Measurements from ENCODE around the gene NXPH4. TPM values are rescaled to one million over a fixed set of nuclear protein-coding genes. Genes with fewer than 3 reads are reported as not detected.

Gene NXPH4
- total RNA-seq, 1 experiment from 2014 or later: 20.0 TPM

DNA sequence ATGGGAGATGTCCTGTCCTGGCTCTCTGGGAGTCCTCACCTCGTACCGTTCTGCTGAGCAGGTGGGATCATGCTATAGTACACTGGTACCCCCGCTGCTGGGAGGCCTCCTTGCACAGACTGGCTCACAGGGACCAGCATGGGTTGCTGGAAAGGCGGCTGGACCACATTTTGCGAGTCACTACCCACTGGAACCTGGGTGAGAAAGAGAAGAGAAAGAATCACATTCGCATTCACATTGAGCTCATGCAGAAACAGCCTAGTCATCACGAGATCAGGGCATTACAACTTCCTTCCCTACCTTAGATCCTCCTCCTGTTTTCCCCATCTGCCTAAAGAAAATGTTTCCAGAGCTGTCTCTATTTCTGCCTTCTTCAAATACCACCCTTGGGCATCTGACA lies 51.7 kb downstream of the NXPH4 start:
- no TSS peak for BruUV-seq (replicated peaks)
- Histone ChIP-seq H3K9ac (ENCODE audit: low read length) (no peak overlapping the region), H3K27ac (ENCODE audit: low read depth, low read length) (no peak overlapping the region), H3K4me3 (replicated peaks in 1 of 2; ENCODE audit: low read depth in 1 of 2, low read length in 2 of 2) (no peak overlapping the region), H2AFZ (ENCODE audit: low read depth, low read length, poor library complexity, severe bottlenecking) (no peak overlapping the region), H3K79me2 (ENCODE audit: insufficient read depth, low read length) (no peaks in the 10 kb centered on the region), H3K27me3 (ENCODE audit: insufficient read depth, low read length) (no peaks in the 10 kb centered on the region), H4K20me1 (ENCODE audit: insufficient read depth) (no peaks in the 10 kb centered on the region), H3K4me2 (ENCODE audit: low read length) (no peak overlapping the region), H3K4me1 (ENCODE audit: control insufficient read depth in 1 of 2, insufficient read depth in 2 of 2, low read length in 2 of 2) (peaks cover 3 to 4% of the 10 kb centered on the region in 2 experiments; a peak in 1 of 4 replicates), H3K36me3 (ENCODE audit: control insufficient read depth in 1 of 2, insufficient read depth in 2 of 2, low read length in 2 of 2) (peaks cover 8 to 10% of the 10 kb centered on the region in 2 experiments; a peak in 1 of 4 replicates), H3K9me2 (ENCODE audit: insufficient read depth) (no peaks in the 10 kb centered on the region), H3K9me3 (ENCODE audit: control insufficient read depth in 1 of 2, insufficient read depth in 1 of 2, low read depth in 1 of 2, low read length in 2 of 2) (no peaks in the 10 kb centered on the region)
- RAD21 ChIA-PET (ENCODE audit: low non-redundant PET in 1 of 2, low total read pairs in 2 of 2, uncharacterized antibody in 2 of 2, unreplicated experiment in 2 of 2): no interaction called here
- DNase-seq (ENCODE audit: low read depth, low spot score): no peak
- POLR2A ChIA-PET: no interaction called here
- ATAC-seq: no peak
- intact Hi-C loops (cut with micrococcal nuclease): no loop called here
- CTCF ChIA-PET: interaction anchor here (0.6 kb wide), 1 partner anchor 184 kb away, joined by 3 read pairs; no protein-coding TSS in a partner anchor
- TF ChIP-seq ZNF274 (IDR thresholded peaks at IDR 0.05; ENCODE audit: low read depth, low read length) (no peak), YY1 (IDR thresholded peaks at IDR 0.05; ENCODE audit: extremely low read depth, insufficient replicate concordance, low read depth, low read length) (no peak), FOSL1 (IDR thresholded peaks at IDR 0.05; ENCODE audit: low read depth) (no peak), CEBPB (IDR thresholded peaks at IDR 0.05; ENCODE audit: low read depth) (no peak), EGR1 (IDR thresholded peaks at IDR 0.05; ENCODE audit: low read depth) (no peak), POLR2AphosphoS5 (IDR thresholded peaks at IDR 0.05; ENCODE audit: low read depth, low read length) (no peak), ELF1 (IDR thresholded peaks at IDR 0.05; ENCODE audit: borderline replicate concordance, low read depth) (no peak), POLR2A (IDR thresholded peaks at IDR 0.05; ENCODE audit: borderline replicate concordance, extremely low read depth, insufficient read depth, insufficient read length) (no peak), RAD21 (IDR thresholded peaks at IDR 0.05; ENCODE audit: low read depth) (no peak), EZH2phosphoT487 (IDR thresholded peaks at IDR 0.05; ENCODE audit: borderline replicate concordance) (no peak), ZFX (IDR thresholded peaks at IDR 0.05) (no peak)
- TF ChIP-seq, protein P1, sequence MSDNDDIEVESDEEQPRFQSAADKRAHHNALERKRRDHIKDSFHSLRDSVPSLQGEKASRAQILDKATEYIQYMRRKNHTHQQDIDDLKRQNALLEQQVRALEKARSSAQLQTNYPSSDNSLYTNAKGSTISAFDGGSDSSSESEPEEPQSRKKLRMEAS (IDR thresholded peaks at IDR 0.05): no peak
- TF ChIP-seq, protein P2, sequence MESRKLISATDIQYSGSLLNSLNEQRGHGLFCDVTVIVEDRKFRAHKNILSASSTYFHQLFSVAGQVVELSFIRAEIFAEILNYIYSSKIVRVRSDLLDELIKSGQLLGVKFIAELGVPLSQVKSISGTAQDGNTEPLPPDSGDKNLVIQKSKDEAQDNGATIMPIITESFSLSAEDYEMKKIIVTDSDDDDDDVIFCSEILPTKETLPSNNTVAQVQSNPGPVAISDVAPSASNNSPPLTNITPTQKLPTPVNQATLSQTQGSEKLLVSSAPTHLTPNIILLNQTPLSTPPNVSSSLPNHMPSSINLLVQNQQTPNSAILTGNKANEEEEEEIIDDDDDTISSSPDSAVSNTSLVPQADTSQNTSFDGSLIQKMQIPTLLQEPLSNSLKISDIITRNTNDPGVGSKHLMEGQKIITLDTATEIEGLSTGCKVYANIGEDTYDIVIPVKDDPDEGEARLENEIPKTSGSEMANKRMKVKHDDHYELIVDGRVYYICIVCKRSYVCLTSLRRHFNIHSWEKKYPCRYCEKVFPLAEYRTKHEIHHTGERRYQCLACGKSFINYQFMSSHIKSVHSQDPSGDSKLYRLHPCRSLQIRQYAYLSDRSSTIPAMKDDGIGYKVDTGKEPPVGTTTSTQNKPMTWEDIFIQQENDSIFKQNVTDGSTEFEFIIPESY (IDR thresholded peaks at IDR 0.05; ENCODE audit: extremely low read depth, insufficient replicate concordance, low read length): no peak
- TF ChIP-seq, protein P3, sequence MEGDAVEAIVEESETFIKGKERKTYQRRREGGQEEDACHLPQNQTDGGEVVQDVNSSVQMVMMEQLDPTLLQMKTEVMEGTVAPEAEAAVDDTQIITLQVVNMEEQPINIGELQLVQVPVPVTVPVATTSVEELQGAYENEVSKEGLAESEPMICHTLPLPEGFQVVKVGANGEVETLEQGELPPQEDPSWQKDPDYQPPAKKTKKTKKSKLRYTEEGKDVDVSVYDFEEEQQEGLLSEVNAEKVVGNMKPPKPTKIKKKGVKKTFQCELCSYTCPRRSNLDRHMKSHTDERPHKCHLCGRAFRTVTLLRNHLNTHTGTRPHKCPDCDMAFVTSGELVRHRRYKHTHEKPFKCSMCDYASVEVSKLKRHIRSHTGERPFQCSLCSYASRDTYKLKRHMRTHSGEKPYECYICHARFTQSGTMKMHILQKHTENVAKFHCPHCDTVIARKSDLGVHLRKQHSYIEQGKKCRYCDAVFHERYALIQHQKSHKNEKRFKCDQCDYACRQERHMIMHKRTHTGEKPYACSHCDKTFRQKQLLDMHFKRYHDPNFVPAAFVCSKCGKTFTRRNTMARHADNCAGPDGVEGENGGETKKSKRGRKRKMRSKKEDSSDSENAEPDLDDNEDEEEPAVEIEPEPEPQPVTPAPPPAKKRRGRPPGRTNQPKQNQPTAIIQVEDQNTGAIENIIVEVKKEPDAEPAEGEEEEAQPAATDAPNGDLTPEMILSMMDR (IDR thresholded peaks at IDR 0.05 in 2 of 3, conservative IDR thresholded peaks at IDR 0.05 in 1 of 3; ENCODE audit: borderline replicate concordance in 1 of 3, insufficient read depth in 1 of 3, low read depth in 2 of 3, low read length in 2 of 3): no peak
- TF ChIP-seq, protein P4, sequence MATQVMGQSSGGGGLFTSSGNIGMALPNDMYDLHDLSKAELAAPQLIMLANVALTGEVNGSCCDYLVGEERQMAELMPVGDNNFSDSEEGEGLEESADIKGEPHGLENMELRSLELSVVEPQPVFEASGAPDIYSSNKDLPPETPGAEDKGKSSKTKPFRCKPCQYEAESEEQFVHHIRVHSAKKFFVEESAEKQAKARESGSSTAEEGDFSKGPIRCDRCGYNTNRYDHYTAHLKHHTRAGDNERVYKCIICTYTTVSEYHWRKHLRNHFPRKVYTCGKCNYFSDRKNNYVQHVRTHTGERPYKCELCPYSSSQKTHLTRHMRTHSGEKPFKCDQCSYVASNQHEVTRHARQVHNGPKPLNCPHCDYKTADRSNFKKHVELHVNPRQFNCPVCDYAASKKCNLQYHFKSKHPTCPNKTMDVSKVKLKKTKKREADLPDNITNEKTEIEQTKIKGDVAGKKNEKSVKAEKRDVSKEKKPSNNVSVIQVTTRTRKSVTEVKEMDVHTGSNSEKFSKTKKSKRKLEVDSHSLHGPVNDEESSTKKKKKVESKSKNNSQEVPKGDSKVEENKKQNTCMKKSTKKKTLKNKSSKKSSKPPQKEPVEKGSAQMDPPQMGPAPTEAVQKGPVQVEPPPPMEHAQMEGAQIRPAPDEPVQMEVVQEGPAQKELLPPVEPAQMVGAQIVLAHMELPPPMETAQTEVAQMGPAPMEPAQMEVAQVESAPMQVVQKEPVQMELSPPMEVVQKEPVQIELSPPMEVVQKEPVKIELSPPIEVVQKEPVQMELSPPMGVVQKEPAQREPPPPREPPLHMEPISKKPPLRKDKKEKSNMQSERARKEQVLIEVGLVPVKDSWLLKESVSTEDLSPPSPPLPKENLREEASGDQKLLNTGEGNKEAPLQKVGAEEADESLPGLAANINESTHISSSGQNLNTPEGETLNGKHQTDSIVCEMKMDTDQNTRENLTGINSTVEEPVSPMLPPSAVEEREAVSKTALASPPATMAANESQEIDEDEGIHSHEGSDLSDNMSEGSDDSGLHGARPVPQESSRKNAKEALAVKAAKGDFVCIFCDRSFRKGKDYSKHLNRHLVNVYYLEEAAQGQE (IDR thresholded peaks at IDR 0.05; ENCODE audit: low read depth): no peak
- TF ChIP-seq, protein P5, sequence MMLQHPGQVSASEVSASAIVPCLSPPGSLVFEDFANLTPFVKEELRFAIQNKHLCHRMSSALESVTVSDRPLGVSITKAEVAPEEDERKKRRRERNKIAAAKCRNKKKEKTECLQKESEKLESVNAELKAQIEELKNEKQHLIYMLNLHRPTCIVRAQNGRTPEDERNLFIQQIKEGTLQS (IDR thresholded peaks at IDR 0.05): no peak

Measured in HCT116 (cell line).